Measurements from ENCODE around the gene SUFU.

SUFU gene

GRCh38 chr10:102633287-102633686 lies 129.5 kb downstream of the SUFU start:
- DNase-seq, result no peak
- H3K4me1 ChIP-seq, result peaks cover 30% of the 10 kb centered on the region
- no peaks in the 10 kb centered on the region for H3K36me3 ChIP-seq
- no peaks in the 10 kb centered on the region for H3K9me3 ChIP-seq
- no peak overlapping the region for H3K4me3 ChIP-seq (ENCODE audit: low read depth, low read length)
- H3K27me3 ChIP-seq, result no peaks in the 10 kb centered on the region
- no peak for TF ChIP-seq CTCF (IDR thresholded peaks at IDR 0.05; ENCODE audit: low read depth, low read length)

- no peak for DNase-seq
- H3K4me3 ChIP-seq (ENCODE audit: low read depth, low read length), result no peak overlapping the region
- no peaks in the 10 kb centered on the region for H3K27me3 ChIP-seq
- peaks cover 27% of the 10 kb centered on the region for H3K4me1 ChIP-seq
- H3K9me3 ChIP-seq, result no peaks in the 10 kb centered on the region
- TF ChIP-seq CTCF (IDR thresholded peaks at IDR 0.05; ENCODE audit: low read depth, low read length), result no peak
- no peaks in the 10 kb centered on the region for H3K36me3 ChIP-seq
Measured at GRCh38 chr10:102633848-102634247, 130.1 kb downstream of the SUFU start.

GRCh38 chr10:102634686-102635085 lies 130.9 kb downstream of the SUFU start:
- Histone ChIP-seq H3K36me3 (no peaks in the 10 kb centered on the region), H3K4me3 (ENCODE audit: low read depth, low read length) (no peak overlapping the region), H3K4me1 (peaks cover 19% of the 10 kb centered on the region), H3K9me3 (no peaks in the 10 kb centered on the region), H3K27me3 (no peaks in the 10 kb centered on the region)
- DNase-seq, result no peak
- no peak for TF ChIP-seq CTCF (IDR thresholded peaks at IDR 0.05; ENCODE audit: low read depth, low read length)

- H3K4me1 ChIP-seq, result peaks cover 13% of the 10 kb centered on the region
- H3K27me3 ChIP-seq, result no peaks in the 10 kb centered on the region
- no peak for TF ChIP-seq CTCF (IDR thresholded peaks at IDR 0.05; ENCODE audit: low read depth, low read length)
- H3K4me3 ChIP-seq (ENCODE audit: low read depth, low read length), result no peak overlapping the region
- no peaks in the 10 kb centered on the region for H3K9me3 ChIP-seq
- no peaks in the 10 kb centered on the region for H3K36me3 ChIP-seq
- DNase-seq, result no peak
Measured at GRCh38 chr10:102635377-102635776, 131.6 kb downstream of the SUFU start.

- Histone ChIP-seq H3K4me1 (no peaks in the 10 kb centered on the region), H3K36me3 (no peaks in the 10 kb centered on the region), H3K27me3 (no peaks in the 10 kb centered on the region), H3K4me3 (ENCODE audit: low read depth, low read length) (no peak overlapping the region), H3K9me3 (no peaks in the 10 kb centered on the region)
- DNase-seq, result no peak
- no peak for TF ChIP-seq CTCF (IDR thresholded peaks at IDR 0.05; ENCODE audit: low read depth, low read length)
Measured at GRCh38 chr10:102639537-102639936, 135.8 kb downstream of the SUFU start.

GRCh38 chr10:102641402-102641801 lies 137.6 kb downstream of the SUFU start:
- H3K36me3 ChIP-seq, result no peaks in the 10 kb centered on the region
- no peak for TF ChIP-seq CTCF (IDR thresholded peaks at IDR 0.05; ENCODE audit: low read depth, low read length)
- H3K27me3 ChIP-seq, result no peaks in the 10 kb centered on the region
- H3K4me3 ChIP-seq (ENCODE audit: low read depth, low read length), result peak overlapping the region; percentile 91
- no peak for DNase-seq
- no peaks in the 10 kb centered on the region for H3K9me3 ChIP-seq
- no peaks in the 10 kb centered on the region for H3K4me1 ChIP-seq

Measured in BE2C (cell line).